G401.6 (cell line): ENCODE measurements around the gene SARNP.

Experiments used
- FAIRE-seq: peaks from 2 replicates; lab custom pipeline; 2012; peaks lifted over from hg19 to GRCh38; lab: Jason Lieb, UNC

SARNP gene

DNA sequence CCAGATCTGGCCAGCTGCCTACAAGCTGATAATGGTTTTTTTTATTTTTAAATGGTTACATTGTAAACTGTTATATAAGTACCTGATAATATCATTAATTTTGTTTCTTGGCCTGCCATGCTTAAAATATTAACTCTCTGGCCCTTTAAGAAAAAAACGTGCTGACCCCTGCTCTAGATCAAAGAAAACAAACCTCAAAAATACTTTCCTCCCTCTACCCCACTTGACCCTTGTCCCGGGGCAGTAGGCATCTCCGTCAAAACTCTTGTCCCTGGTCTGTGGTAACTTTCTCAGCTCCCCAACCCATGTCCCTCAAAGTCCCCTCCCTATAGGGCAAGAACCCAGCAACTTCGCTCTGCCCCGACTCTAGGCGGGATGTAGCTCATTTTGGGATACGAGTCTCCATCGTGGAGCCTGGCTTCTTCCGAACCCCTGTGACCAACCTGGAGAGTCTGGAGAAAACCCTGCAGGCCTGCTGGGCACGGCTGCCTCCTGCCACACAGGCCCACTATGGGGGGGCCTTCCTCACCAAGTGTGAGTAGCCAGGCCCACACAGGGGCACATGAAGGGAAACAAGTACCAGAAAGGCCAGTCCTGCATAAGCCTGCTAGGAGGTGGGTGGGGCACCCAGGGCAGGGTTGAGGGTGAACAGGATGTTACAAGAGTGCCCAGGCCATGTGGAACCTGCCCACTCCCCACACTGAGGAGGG lies 93.9 kb downstream of the SARNP start:
- FAIRE-seq = no peak

DNA sequence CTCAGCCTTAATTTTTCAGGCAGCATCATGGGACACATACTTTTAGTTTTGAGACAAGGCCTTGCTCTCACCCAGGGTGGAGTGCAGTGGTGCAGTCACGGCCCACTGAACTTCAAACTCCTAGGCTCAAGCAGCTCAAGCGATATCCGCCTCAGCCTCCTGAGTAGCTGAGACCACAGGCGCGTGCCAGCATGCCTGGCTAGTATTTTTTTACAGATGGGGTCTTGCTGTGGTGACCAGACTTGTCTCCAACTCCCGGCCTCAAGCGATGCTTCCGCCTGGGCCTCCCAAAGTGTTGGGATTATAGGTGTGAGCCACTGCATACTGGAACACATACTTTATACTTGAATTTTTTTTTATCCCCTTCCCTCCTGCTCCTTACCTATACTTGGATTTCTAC lies 94.6 kb downstream of the SARNP start:
- no peak for FAIRE-seq

DNA sequence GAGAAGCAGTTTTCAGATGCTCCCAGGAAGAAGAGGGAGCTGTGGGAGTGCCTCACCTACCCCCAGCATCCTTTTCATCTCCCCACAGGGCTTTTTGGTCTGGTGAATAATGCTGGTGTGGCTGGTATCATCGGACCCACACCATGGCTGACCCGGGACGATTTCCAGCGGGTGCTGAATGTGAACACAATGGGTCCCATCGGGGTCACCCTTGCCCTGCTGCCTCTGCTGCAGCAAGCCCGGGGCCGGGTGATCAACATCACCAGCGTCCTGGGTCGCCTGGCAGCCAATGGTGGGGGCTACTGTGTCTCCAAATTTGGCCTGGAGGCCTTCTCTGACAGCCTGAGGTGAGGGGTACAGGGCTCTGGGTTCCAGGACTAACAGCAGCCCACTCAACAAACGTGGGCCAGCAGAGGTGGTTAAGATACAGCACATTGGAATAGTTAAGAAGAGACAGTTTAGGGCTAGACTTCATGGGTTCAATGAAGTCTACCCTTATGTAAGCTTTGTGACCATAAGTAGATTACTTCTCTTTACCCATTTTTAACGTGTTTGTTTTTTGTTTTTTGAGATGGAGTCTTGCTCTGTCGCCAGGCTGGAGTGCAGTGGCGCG lies 95.8 kb downstream of the SARNP start:
- no peak for FAIRE-seq

DNA sequence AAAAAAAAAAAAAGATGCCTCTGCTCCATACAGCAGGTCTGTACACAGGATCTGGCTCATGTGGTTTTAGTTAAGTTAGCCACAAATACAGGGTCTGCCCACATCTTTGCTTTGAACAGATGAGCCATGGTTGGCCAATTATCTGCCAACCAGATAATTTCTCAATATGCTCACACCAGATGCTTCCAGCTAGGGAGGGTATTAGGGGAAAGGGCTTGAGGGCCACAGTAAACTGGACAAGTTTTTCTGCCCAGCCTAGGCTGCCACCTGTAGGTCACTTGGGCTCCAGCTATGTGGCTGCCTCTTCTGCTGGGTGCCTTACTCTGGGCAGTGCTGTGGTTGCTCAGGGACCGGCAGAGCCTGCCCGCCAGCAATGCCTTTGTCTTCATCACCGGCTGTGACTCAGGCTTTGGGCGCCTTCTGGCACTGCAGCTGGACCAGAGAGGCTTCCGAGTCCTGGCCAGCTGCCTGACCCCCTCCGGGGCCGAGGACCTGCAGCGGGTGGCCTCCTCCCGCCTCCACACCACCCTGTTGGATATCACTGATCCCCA lies 96.6 kb downstream of the SARNP start:
- FAIRE-seq = no peak

DNA sequence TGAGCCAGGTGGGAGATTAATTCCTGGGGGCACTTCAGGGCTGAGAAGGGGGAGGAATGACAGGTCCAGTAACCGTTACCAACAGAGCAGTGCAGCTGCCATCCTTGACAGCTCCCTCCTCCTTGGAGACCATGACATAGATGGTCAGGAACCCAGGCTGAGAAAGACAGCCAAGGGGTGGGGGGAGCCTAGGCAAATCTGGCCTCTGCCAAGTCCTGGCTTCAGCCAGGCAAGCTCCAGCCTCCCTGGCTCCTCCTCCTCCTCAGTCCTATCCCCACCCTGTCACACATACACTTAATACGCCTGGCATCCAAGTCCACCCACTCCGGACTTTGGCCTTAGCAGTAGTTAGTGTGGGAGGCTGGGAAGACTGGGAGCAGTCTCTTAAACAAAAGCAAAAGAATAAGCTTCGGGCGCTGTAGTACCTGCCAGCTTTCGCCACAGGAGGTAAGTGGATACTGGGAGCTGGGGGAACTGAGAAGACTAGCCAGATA lies 97.4 kb downstream of the SARNP start, which contains the start of gene RDH5:
Gene RDH5 (plus strand): TSS at position 323 of the 494 bp plus-strand sequence. CDS start 792 bp downstream, outside the sequence.
- no peak for FAIRE-seq

DNA sequence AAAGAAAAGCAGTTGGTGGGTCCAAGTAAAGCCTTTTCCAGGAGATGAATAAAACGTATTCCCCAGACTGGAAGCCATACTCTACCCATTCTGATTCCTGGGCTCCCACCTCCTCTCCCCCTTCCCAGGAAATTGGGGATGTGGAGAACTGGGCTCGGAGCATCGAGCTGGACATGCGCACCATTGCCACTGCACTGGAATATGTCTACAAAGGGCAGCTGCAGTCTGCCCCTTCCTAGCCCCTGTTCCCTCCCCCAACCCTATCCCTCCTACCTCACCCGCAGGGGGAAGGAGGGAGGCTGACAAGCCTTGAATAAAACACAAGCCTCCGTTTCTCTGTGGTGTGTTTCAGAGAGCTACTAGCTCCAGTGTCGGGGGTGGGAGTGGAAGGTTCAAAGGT lies 98.2 kb downstream of the SARNP start:
- FAIRE-seq = no peak

DNA sequence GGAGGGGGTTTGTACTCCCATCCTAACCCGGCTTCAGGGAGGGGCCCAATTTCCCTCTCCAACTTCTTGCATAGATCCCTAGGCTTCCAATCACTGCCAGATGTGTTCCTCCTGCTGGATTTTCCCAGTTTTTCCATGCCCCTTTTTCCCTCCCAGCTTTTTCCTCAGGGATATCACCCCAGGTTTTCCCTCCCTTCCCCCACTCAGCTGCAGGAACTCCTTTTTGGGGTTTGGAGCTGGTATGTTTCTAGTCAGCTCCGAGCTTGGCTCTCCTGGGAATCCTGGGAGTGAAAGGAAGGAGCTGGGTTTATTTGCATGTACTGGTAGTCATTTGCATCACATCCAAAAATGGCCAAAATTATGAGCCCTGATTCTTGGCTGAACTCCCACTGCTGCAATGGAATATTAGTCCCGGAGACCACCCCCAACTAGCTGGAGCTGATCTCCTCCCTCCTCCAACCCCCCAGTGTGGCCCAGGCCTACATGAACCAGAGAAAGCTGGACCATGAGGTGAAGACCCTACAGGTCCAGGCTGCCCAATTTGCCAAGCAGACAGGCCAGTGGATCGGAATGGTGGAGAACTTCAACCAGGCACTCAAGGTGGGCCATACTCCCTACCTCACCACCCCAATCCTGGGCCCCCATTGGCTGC lies 98.8 kb downstream of the SARNP start:
- no peak for FAIRE-seq

DNA sequence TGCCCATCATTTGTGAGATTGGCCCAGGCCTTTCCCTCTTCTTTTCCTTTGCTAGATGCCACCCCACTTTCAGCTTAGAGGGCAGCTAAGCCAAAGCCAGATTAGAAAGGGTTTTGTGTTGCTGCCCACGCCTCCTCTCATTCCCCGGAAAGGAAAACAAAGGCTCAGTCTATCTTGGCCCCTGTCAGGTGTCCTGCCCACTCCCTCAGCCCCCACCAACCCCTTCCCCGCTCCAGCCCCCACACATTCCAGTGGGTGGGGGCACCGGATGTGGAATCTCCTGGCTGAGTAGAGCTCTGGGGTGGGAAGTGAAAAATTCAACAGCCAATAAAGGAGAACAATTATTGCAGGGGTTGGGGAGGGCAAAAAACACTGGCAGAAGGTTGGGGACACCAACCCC lies 99.5 kb downstream of the SARNP start:
- no peak for FAIRE-seq

DNA sequence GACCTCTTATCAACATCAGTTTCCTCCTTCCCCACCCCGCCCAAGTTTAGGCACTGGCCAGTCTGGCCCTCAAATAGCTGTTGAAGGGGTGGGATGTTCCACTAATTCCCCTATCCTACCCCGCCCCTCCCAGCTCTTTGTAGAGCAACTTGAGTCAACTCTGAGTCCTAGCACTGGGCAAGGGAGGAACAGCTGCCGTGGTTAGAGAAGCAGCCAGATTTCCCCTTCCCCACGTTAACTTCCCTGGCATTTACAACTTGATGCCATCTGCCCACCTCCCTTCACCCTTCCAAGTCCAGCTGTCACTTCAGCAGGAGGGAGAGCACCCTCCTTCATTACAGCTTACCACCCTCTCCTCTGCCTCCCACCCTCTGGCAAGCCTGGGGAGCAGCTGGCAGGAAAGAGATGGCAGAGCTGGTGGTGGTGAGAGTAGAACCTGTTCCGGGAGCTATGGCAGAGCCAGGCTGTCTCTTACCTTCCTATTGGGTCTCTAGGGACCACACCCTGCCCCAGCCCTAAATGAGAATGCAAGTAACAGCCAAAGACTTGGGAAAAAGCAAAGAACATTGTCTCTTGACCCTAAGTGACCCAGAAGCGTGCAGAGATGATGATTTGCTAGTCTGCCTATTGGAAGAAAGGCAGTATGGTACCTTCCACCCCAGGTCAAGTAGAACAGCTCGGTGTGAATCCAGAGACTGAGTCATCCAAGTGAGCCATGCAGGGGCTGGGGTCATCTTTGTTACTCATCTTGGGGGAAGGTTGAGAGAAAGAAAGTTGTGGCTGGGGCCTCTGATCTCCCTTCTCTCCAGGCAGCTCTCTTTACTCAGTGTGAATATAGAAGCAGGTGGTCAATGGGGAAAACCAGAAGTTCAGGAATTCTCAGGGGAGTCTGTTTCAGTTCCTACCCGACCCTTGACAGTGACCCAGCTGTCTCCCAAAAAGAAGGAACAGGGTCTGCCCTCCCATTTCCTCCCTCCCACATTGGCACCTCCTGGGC lies 100.2 kb downstream of the SARNP start:
- no peak for FAIRE-seq

DNA sequence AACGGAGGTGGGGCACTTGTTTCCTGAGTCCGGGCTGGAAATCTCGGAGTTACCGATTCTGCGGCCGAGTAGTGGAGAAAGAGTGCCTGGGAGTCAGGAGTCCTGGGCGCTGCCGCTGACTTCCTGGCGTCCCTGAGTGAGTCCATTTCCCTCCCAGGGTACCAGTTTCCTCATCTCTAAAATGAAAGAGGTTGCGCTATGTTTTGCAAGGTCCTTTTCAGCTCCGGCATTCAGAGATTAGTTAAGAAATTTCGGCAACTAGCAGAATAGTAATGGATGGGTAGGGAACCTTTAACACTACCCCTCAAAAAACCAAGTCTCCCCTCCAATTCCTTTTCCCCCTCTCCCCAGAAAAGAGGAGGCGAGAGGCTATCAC lies 101.0 kb downstream of the SARNP start:
- FAIRE-seq = no peak

DNA sequence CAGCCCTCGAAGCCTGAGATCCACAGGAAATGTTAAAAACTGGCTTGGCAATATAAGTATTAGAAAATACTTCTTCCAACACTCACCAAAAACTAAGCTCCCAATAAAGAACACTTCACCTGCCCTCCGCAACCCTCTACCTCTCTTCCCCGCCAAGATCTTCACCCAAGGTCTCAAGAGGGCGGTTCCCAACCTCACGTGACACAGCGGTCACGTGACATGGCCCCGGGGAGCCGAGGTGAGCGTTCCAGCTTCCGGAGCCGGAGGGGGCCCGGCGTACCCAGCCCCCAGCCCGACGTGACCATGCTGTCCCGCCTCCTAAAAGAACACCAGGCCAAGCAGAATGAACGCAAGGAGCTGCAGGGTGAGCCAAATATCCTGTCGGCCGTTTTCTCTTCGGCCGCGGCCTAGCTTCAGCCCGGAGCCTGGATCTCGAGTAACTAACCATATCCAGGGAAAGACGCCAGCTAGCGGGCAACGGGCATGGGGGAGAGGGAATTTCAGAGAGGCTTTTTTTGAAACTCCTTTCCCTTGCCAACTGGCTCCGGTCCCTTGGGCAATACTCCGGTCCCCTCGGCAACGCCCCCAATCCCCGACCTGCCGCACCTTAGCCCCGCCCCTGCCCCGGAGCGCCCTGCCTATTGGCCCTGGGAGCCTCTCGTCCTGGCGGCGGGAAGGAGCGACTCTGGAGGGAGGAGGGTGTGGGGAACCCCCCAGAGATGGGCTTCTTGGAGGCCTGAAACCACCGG lies 101.5 kb downstream of the SARNP start, which contains the start of gene BLOC1S1:
Gene BLOC1S1 (plus strand): TSS at position 214 of the 749 bp plus-strand sequence. CDS start 6 bp downstream, at position 220.
- FAIRE-seq = peak; percentile 86

DNA sequence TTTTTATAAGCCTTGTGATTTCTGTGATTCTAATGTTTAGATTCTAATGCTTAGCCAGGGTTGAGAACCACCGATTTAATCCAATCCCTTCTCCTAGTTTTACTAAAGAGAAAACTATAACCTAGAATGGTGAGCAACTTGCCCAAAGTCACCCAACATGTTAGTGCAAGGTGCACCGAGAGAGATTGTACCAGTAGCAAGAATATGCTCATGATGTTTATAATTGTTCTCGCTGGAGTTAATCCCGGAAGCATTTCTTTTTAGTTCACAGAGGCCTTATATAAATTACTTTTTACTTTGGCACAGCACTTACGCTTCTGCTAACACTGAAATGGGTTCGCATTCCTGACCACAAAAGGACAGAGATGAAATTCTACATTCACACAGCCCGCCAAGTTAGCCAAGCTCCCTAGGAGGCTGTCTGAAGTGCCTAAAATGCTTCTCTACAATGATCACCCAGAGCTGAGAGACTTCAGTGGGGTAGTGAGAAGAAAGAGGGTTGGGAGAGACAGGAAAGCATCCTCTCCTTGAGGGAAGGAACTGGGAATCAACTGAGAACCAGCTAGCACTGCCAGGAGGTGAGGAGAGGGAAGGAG lies 102.3 kb downstream of the SARNP start:
- no peak for FAIRE-seq

DNA sequence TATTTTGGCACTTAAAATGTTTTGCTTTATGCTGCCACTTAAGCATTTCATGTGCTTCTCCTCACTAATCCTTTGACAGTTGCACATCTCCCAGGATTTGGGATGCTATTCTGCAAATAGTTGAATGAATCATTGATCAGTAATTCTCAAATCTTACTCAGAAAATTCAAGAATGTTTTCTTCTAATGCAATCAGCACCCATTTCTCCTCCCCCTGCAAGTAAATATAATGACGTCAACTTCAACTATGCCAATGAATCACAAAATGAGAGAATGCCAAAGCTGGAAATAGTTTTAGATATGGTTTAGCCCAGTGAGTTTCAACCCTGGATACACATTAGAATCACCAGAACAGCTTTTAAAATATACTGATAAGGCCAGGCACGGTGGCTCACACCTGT lies 103.8 kb downstream of the SARNP start:
- FAIRE-seq = no peak

DNA sequence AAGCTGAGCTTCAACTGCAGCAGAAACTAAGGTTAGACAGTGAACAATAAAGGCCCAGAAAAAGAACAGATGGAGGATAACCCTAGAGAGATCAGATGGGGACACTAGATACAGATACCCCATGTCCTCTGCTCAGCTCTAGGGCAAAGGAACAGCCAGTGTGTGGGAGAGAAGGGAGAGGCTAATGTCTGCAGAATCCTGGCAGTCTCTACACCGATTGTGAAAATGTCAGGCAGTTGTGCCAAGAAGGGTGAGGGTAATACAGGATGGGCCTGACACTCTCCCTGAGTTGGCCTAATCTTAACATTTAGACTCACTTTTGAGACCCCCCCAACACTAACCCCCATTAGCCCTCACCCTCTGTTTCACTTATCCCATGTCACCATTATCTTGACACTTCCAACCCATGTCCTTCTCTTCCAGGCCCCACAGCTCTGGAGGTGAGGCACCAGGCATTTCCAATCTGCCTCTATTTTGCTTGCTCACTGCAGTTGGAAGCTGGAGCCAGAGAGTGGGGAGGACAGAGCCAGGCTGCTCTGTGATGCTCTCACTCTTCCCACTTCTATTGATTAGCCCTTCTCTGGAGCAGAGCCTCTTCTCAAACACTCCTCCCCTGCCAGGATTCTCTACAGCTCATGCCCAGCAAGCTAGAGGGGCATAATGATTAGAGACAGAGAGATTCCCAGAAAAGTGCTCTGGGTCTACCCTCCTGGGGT lies 104.7 kb downstream of the SARNP start:
- FAIRE-seq = no peak

DNA sequence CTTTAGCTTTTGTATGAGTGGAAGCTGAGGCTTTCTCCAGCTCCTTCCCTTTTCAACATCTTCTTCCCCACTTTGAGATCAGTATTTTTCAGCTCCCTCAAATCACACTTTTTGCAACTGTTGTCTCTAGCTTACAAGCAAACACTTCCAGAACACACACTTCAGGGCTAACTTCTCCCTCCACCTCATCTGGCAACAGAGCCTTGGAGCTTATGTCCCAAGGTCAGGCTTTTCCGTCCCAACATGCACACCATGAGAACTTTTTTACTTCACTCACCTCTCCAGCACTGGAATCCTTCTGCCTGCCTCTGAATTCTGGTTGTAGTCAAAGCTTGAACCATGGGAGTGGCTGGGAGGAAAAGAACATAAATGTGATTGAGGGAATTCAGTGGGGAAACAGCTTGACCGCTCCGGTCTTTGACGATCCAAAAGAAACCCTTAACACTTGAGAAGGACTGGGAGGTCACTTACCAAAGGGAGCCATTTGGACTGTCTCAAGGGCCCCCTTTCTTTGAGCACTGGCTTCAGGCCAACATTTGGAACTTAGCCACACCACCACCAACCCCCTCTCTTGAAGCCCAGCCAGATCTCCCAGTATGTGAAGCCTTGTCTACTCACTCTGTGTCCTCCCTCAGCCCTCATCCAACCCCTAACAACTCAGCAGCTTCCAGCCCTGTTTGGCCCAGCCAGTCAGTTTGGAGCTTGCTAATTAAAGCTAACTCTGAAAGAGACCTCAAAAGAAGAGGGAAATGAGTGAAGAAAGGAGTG lies 105.6 kb downstream of the SARNP start:
- no peak for FAIRE-seq

DNA sequence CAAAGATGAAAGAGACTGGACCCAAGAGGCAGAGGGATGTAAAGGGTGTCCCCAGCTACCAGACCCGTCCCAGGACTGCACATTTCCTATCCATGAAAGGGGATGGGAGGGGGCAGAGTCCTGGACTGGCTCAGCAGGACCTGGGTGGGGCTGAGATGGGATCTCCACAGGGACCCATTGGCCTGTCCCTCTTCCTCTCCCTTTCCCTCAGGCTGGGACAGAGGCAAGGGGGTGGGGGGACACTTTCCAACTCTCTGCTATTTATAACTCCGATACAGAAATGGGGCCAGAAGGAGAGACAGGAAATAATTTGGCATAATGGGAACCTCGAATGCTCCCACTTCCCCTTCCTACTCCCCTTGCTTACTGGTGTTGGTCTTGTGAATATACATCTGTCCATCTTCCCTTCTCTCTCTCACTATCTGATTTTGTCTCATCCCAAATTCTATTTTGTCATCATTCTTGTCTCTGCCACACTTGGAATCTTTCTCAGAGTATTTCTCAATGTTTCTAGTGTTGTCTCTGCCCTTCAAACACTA lies 108.8 kb downstream of the SARNP start:
- FAIRE-seq = no peak

DNA sequence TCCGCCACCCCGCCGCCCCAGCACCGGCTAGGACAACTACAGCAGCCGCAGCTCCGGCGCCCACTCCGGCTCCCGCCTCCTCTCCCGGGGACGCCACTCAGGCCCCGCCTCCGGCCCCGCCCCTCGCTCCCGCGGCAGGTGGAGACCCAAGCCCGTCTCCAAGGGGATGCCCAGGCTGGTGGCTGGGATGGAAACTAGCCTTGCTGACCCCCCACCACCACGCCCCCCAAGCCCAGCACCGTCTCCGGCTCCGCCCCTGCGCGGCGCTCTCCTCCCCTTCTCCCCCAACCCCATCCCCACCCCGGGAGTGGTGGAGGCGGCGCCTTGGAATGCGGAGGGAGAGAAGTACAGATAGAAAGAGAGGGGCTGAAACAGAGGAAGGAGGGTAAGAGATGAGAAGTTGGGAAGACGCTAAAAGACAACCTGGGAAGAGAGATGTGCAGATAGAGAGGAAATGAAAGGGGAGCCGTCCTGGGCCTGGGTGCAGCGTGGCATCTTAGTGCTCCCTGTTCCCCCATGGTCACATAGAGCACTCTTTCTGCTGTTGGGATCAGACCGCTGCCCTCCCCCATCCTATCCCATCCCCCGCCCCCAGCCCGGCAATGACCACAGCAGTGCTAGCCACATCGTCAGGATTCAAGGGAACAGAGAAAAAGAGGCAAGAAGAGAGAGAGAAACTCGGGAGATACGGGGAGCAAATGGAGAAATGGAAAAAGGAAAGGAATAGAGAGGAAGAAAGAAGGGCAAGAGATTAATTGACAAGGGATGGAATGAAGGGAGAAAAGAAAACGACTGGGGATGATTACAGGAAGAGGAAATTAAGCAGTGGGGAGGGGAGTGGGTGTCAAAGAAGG lies 109.5 kb downstream of the SARNP start, which contains the start of gene ITGA7:
Gene ITGA7 (minus strand): TSS at position 64 of the 854 bp plus-strand sequence. CDS start 222 bp downstream, outside the sequence.
- no peak for FAIRE-seq
